Stomach (tissue), 4 donors: Measurements from ENCODE around the gene RASGRP1.

Experiments
- EP300 ChIP-seq: sonication (generic); formaldehyde crosslinking; IDR thresholded peaks from one replicate; pipeline ENCODE4 v1.6.1; 2017; ENCODE audit warnings: antibody characterized with exemption
- POLR2A ChIP-seq, 4 donors: fragments of 450-650 bp; IDR thresholded peaks; one replicate each; pipeline ENCODE4 v1.6.1; 2016; ENCODE audit warnings: antibody characterized with exemption in 4 of 4, control low read depth in 2 of 4, mild to moderate bottlenecking in 1 of 4, moderate library complexity in 1 of 4
- POLR2AphosphoS5 ChIP-seq, 3 donors: sonication (generic); formaldehyde crosslinking; IDR thresholded peaks; one replicate each; pipeline ENCODE4 v1.6.1; 2016; ENCODE audit warnings: antibody characterized with exemption in 3 of 3
- TF ChIP-seq, protein P1 (sequence below), 7 experiments: fragments of 450-650 bp in 4 of 7; fragments of 200-600 bp in 3 of 7; sonication (generic) in 3 of 7; IDR thresholded peaks; one replicate each; pipeline ENCODE4 v1.5.1; 2016 to 2019; ENCODE audit warnings: antibody characterized with exemption in 7 of 7, control low read depth in 2 of 7, mild to moderate bottlenecking in 1 of 7

DNA sequence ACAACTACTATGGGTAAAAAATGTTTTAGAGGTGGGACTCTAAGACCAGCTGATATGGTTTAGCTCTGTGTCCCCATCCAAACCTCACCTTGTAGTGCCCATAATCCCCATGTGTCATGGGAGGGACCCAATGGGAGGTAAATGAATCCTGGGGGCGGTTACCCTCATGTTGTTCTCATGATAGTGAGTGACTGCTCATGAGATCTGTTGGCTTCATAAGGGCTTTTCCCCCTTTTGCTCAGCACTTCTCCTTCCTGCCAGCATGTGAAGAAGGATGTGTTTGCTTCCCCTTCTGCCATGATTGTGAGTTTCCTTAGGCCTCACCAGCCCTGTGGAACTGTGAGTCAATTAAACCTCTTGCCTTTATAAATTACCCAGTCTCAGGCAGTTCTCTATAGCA, 65.0 kb downstream of the RASGRP1 start:
- TF ChIP-seq, protein P1, sequence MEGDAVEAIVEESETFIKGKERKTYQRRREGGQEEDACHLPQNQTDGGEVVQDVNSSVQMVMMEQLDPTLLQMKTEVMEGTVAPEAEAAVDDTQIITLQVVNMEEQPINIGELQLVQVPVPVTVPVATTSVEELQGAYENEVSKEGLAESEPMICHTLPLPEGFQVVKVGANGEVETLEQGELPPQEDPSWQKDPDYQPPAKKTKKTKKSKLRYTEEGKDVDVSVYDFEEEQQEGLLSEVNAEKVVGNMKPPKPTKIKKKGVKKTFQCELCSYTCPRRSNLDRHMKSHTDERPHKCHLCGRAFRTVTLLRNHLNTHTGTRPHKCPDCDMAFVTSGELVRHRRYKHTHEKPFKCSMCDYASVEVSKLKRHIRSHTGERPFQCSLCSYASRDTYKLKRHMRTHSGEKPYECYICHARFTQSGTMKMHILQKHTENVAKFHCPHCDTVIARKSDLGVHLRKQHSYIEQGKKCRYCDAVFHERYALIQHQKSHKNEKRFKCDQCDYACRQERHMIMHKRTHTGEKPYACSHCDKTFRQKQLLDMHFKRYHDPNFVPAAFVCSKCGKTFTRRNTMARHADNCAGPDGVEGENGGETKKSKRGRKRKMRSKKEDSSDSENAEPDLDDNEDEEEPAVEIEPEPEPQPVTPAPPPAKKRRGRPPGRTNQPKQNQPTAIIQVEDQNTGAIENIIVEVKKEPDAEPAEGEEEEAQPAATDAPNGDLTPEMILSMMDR (IDR thresholded peaks at IDR 0.05): no peak
- TF ChIP-seq POLR2AphosphoS5 (IDR thresholded peaks at IDR 0.05) (no peak), POLR2A (IDR thresholded peaks at IDR 0.05) (no peak), EP300 (no peak)
